Hepatocyte (in vitro differentiated cells): ENCODE data around the gene FREM1. TPM values are rescaled to one million over a fixed set of nuclear protein-coding genes. Genes with fewer than 3 reads are reported as not detected.

Source experiments
- DNase-seq: peaks from one replicate; pipeline ENCODE4 v3.0.0-alpha.2; 2016; ENCODE audit warnings: low spot score
- H2AFZ ChIP-seq: fragments of 200-600 bp; sonication (generic); 2 replicates; pipeline ENCODE4 v1.6.0; 2016; ENCODE audit warnings: antibody characterized with exemption, mild to moderate bottlenecking
- H3K27ac ChIP-seq: fragments of 200-600 bp; sonication (generic); 2 replicates; pipeline ENCODE4 v1.5.1; 2016; ENCODE audit warnings: mild to moderate bottlenecking
- H3K27me3 ChIP-seq: fragments of 200-600 bp; sonication (generic); 2 replicates; pipeline ENCODE4 v1.6.1; 2016
- H3K36me3 ChIP-seq: fragments of 200-600 bp; sonication (generic); replicated peaks from 2 replicates; pipeline ENCODE4 v1.5.1; 2016; ENCODE audit warnings: low read depth; ENCODE audit not compliant: insufficient read depth
- H3K4me1 ChIP-seq: fragments of 200-600 bp; sonication (generic); 2 replicates; pipeline ENCODE4 v1.5.1; 2016; ENCODE audit warnings: mild to moderate bottlenecking, moderate library complexity; ENCODE audit not compliant: insufficient read depth
- H3K4me2 ChIP-seq: fragments of 200-600 bp; sonication (generic); 2 replicates; pipeline ENCODE4 v1.6.0; 2016
- H3K4me3 ChIP-seq: fragments of 200-600 bp; sonication (generic); 2 replicates; pipeline ENCODE4 v1.5.1; 2016; ENCODE audit warnings: mild to moderate bottlenecking
- H3K79me2 ChIP-seq: fragments of 200-600 bp; sonication (generic); 2 replicates; pipeline ENCODE4 v1.6.0; 2017; ENCODE audit warnings: mild to moderate bottlenecking
- H3K9me2 ChIP-seq: fragments of 200-600 bp; sonication (generic); replicated peaks from 2 replicates; pipeline ENCODE4 v1.6.0; 2017; ENCODE audit warnings: mild to moderate bottlenecking; ENCODE audit not compliant: insufficient read depth
- H3K9me3 ChIP-seq: fragments of 200-600 bp; sonication (generic); 2 replicates; pipeline ENCODE4 v1.5.1; 2016; ENCODE audit warnings: low read depth, mild to moderate bottlenecking
- H4K20me1 ChIP-seq: fragments of 200-600 bp; sonication (generic); 2 replicates; pipeline ENCODE4 v1.6.0; 2016; ENCODE audit warnings: mild to moderate bottlenecking; ENCODE audit not compliant: insufficient read depth, poor library complexity, severe bottlenecking
- EZH2 ChIP-seq: fragments of 200-600 bp; sonication (generic); IDR thresholded peaks from 2 replicates; pipeline ENCODE4 v1.6.1; 2016; ENCODE audit warnings: antibody characterized with exemption, mild to moderate bottlenecking, borderline replicate concordance
- EZH2phosphoT487 ChIP-seq: fragments of 200-600 bp; sonication (generic); IDR thresholded peaks from one replicate; pipeline ENCODE4 v1.6.1; 2018; ENCODE audit warnings: antibody characterized with exemption, mild to moderate bottlenecking, low read depth, moderate library complexity; ENCODE audit not compliant: unreplicated experiment, severe bottlenecking
- WGBS: methylation state at CpG from one replicate; pipeline ENCODE4 v1.1.6; 2016; ENCODE audit warnings: low lambda C conversion rate; ENCODE audit errors: missing lambda C conversion rate; 5-methylcytosine and 5-hydroxymethylcytosine counted together
- polyA plus RNA-seq: library from polyadenylated mRNA; unstranded; fragments of >200 nt; fragmentation: Nextera tagmentation; extraction: Ambion mirVana; gene quantifications from 2 replicates; pipeline ENCODE4 v1.2.1, GENCODE V29; 2016
- total RNA-seq: library from RNA; depleted of rRNA; stranded (reverse); fragments of >200 nt; gene quantifications from 2 replicates; pipeline ENCODE4 v1.2.3, GENCODE V29; 2014
- TF ChIP-seq, protein P1 (sequence below): fragments of 200-600 bp; sonication (generic); IDR thresholded peaks from 2 replicates; pipeline ENCODE4 v1.5.1; 2016; ENCODE audit warnings: antibody characterized with exemption, mild to moderate bottlenecking; ENCODE audit not compliant: poor library complexity

FREM1 gene
- total and polyA plus RNA-seq, 2 experiments from 2014 or later: 9.7 to 36.1 TPM

DNA sequence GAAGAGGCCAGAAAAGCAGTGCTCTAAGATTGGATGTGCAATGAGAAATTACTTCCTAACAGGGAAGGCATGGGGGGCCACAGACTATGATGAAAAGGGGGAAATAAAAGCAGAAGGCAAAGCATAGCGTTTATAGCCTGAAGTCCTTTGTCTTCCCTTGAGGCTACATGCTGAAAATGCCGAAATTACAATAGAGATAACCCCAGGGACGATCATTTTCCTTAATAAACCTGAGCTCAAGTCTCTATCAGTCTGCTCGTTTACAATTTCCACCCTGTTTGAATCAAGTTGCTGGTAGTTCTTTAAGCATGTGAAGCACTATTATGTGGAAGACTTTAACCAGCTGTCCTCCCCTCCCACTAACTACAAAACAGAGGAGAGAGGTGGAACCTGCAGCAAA, 60.4 kb downstream of the FREM1 start:
- no peak overlapping the region for H3K4me3 ChIP-seq
- TF ChIP-seq EZH2phosphoT487: no peak
- TF ChIP-seq, protein P1, sequence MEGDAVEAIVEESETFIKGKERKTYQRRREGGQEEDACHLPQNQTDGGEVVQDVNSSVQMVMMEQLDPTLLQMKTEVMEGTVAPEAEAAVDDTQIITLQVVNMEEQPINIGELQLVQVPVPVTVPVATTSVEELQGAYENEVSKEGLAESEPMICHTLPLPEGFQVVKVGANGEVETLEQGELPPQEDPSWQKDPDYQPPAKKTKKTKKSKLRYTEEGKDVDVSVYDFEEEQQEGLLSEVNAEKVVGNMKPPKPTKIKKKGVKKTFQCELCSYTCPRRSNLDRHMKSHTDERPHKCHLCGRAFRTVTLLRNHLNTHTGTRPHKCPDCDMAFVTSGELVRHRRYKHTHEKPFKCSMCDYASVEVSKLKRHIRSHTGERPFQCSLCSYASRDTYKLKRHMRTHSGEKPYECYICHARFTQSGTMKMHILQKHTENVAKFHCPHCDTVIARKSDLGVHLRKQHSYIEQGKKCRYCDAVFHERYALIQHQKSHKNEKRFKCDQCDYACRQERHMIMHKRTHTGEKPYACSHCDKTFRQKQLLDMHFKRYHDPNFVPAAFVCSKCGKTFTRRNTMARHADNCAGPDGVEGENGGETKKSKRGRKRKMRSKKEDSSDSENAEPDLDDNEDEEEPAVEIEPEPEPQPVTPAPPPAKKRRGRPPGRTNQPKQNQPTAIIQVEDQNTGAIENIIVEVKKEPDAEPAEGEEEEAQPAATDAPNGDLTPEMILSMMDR: no peak
- no peak for TF ChIP-seq EZH2
- 82% methylated on average over 4 of the region's 4 CpGs for WGBS

DNA sequence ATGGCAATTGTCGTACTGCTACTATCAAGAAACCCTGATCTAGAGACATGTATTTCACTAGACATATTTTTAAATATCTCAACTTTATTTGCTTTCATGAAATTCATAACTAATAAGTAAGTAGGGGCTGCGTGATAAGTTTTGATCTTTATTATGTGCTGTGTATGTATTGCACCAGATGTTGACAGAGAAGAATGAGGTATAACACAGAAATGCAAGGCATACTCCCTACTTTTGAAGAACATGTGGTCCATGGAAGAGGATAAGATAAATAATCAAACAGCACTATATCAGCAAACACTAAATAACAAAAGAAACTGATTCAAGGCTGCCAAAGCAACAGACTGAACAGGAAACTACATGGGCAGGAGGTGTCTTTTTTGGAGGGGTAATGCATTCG, 60.9 kb downstream of the FREM1 start:
- Histone ChIP-seq H3K9me2 (no peaks in the 10 kb centered on the region), H3K4me2 (no peak overlapping the region), H3K4me1 (no peaks in the 10 kb centered on the region), H3K27me3 (no peaks in the 10 kb centered on the region), H3K27ac (no peak overlapping the region), H3K79me2 (no peaks in the 10 kb centered on the region), H3K4me3 (no peak overlapping the region), H3K36me3 (no peaks in the 10 kb centered on the region), H3K9me3 (no peaks in the 10 kb centered on the region), H4K20me1 (no peaks in the 10 kb centered on the region), H2AFZ (no peak overlapping the region)
- WGBS: 84% methylated on average over 3 of the region's 3 CpGs
- DNase-seq: no peak
- no peak for TF ChIP-seq EZH2phosphoT487

More for the DNA sequence above, 60.4 kb downstream of the FREM1 start:
- Histone ChIP-seq H3K27ac (no peak overlapping the region), H2AFZ (no peak overlapping the region), H3K4me2 (no peak overlapping the region), H3K36me3 (no peaks in the 10 kb centered on the region), H3K4me1 (no peaks in the 10 kb centered on the region), H3K27me3 (no peaks in the 10 kb centered on the region), H3K9me2 (no peaks in the 10 kb centered on the region), H3K9me3 (no peaks in the 10 kb centered on the region), H4K20me1 (no peaks in the 10 kb centered on the region), H3K79me2 (no peaks in the 10 kb centered on the region)
- DNase-seq: no peak

DNA sequence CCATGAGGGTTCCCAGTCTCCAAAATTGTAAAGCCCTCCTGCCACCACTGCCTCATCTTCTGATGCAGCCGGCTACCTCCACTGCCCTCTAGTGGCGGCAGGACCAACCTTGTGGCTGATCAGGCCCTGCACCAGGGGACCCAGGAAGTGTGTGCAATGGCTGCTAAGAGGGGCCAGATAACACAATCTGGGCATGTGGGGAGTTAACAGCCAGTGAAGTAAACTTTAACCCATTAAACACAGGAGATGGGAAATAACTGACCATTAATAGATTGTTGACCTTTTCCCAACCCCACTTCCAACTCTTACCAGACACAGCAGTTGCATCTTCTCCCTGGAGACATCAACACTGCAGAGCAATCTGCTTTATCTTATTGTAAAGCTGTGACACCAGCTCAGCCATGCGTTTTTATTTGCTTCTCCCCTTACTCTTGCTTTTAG, 63.3 kb downstream of the FREM1 start:
- DNase-seq: peak; percentile 42
- WGBS: 24% methylated on average over 3 of the region's 3 CpGs
- no peaks in the 10 kb centered on the region for H4K20me1 ChIP-seq
- H3K36me3 ChIP-seq: no peaks in the 10 kb centered on the region
- no peak overlapping the region for H3K27ac ChIP-seq
- no peaks in the 10 kb centered on the region for H3K9me3 ChIP-seq
- no peaks in the 10 kb centered on the region for H3K4me1 ChIP-seq
- H3K27me3 ChIP-seq: no peaks in the 10 kb centered on the region
- no peaks in the 10 kb centered on the region for H3K9me2 ChIP-seq
- H3K79me2 ChIP-seq: no peaks in the 10 kb centered on the region
- no peak overlapping the region for H3K4me3 ChIP-seq
- no peak overlapping the region for H3K4me2 ChIP-seq
- no peak overlapping the region for H2AFZ ChIP-seq
- no peak for TF ChIP-seq EZH2phosphoT487
- no peak for TF ChIP-seq EZH2
- TF ChIP-seq, protein P1: peak; percentile 50

DNA sequence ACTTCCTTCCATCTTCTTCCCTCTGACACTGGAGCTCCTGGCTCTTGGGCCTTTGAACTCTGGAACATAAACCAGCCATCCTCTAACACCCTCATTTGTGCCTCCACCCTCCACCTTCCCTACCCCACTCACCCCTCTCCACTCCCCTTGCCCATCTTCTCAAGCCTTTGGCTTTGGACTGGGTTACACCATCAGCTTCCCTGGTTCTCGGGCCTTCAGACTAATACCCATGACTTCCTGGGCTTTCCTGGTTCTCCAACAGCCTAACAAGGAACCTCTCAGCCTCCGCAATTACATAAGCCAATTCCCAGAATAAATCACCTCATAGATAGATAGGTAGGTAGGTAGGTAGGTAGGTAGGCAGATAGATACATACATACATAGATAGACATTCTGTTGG, 67.1 kb downstream of the FREM1 start:
- no peaks in the 10 kb centered on the region for H4K20me1 ChIP-seq
- DNase-seq: no peak
- TF ChIP-seq EZH2phosphoT487: no peak
- TF ChIP-seq EZH2: no peak
- TF ChIP-seq, protein P1: no peak
- no peaks in the 10 kb centered on the region for H3K27me3 ChIP-seq
- no peak overlapping the region for H3K4me3 ChIP-seq
- no peaks in the 10 kb centered on the region for H3K36me3 ChIP-seq
- H3K27ac ChIP-seq: no peak overlapping the region
- no peak overlapping the region for H2AFZ ChIP-seq
- no peak overlapping the region for H3K4me2 ChIP-seq
- no peaks in the 10 kb centered on the region for H3K4me1 ChIP-seq
- WGBS: 97% methylated on average over 2 of the region's 2 CpGs
- H3K9me3 ChIP-seq: no peaks in the 10 kb centered on the region
- H3K9me2 ChIP-seq: peaks cover 4% of the 10 kb centered on the region
- no peaks in the 10 kb centered on the region for H3K79me2 ChIP-seq
